GM12875 (cell line): Measurements from ENCODE around the gene ZNF428.
A peak's percentile ranks its signal among the peaks of the same experiment; 100 is the strongest.
"Not testable (repeated sequence)": the region's sequence is repeated elsewhere in the genome, so short reads cannot be mapped to it uniquely, and the experiment has no call there.

Source experiments
- H3K4me3 ChIP-seq: one replicate; pipeline ENCODE4 v1.5.1; 2011; ENCODE audit warnings: low read depth, low read length, control low read depth
- TF ChIP-seq, protein P1 (sequence below): IDR thresholded peaks from 2 replicates; pipeline ENCODE4 v1.5.1; 2011; ENCODE audit warnings: low read depth, mild to moderate bottlenecking, control low read depth, inconsistent platforms, low read length, moderate library complexity, borderline replicate concordance; ENCODE audit not compliant: insufficient read depth

The ZNF428 gene

DNA sequence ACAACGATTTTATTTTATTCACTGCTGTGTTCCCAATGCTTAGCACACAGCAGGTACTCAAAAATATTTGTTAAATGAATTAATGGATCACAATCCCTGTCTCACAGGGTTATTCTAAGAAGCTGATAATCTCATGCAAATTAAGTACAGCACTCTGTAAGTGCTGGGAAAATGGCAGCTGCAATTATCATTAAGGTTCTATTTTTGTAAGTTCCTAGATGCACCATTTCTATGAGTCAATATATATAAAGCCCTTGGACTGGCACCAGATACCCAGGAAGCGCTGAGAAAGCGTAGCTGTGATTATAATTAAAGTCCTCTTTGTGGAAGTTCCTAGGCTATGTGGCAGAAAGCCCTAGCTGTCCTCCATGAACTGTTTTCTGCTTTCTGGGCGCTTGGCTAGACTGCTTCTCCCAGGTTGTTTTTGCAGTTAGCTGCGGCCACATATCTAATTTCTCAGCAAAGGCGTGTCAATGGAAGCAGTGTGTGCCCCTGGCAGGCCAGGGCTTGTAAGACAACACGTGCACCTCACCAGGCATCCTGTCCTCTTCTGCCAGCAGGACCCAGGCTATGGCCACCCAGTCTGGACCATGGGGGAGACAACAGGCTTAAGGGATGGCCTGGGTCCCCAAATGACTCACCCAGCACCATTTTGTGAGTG, 12.7 kb downstream of the ZNF428 start:
- H3K4me3 ChIP-seq = no peak overlapping the region
- TF ChIP-seq, protein P1, sequence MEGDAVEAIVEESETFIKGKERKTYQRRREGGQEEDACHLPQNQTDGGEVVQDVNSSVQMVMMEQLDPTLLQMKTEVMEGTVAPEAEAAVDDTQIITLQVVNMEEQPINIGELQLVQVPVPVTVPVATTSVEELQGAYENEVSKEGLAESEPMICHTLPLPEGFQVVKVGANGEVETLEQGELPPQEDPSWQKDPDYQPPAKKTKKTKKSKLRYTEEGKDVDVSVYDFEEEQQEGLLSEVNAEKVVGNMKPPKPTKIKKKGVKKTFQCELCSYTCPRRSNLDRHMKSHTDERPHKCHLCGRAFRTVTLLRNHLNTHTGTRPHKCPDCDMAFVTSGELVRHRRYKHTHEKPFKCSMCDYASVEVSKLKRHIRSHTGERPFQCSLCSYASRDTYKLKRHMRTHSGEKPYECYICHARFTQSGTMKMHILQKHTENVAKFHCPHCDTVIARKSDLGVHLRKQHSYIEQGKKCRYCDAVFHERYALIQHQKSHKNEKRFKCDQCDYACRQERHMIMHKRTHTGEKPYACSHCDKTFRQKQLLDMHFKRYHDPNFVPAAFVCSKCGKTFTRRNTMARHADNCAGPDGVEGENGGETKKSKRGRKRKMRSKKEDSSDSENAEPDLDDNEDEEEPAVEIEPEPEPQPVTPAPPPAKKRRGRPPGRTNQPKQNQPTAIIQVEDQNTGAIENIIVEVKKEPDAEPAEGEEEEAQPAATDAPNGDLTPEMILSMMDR = no peak

DNA sequence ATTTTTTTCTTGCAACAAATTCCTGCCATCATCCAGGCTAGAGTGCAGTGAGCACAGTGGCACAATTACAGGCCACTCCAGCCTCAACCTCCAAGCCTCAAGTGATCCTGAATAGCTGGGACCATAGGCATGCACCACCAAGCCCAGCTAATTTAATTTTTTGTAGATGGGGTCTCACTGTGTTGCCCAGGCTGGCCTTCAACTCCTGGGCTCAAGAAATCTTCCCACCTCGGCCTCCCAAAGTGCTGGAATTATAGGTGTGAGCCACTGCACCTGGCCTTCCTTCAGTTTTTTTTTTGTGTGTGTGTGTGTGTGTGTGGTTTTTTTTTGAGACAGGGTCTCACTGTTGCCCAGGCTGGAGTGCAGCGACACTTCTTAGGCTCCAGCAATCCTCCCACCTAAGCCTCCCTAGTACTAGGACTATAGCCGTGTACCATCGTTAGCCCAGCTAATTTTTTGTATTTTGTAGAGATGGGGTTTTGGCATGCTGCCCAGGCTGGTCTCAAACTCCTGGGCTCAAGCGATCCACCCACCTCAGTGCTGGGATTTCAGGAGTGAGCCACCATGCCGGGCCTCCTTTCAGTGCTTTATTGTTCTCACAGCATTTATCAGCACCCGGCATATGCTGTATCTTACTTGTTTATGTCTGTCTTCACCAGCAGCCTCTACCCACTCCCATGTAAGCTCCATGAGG, 13.4 kb downstream of the ZNF428 start:
- no peak overlapping the region for H3K4me3 ChIP-seq
- TF ChIP-seq, protein P1 = no peak

DNA sequence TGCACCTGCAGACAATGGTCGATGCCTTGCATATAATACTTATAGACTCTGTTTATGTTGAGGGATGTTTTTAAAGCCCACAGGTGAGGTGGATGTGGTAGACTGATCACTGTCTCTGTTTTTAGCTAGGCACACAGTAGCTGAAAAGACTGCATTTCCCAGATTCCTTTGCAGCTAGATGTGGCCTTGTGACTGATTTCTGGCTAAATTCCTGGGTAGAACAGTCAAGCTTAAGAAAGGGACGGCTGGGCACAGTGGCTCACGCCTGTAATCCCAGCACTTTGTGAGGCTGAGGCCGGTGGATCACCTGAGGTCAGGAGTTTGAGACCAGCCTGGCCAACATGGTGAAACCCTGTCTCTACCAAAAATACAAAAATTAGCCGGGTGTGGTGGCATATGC, 19.1 kb downstream of the ZNF428 start:
- not testable (repeated sequence) for H3K4me3 ChIP-seq

DNA sequence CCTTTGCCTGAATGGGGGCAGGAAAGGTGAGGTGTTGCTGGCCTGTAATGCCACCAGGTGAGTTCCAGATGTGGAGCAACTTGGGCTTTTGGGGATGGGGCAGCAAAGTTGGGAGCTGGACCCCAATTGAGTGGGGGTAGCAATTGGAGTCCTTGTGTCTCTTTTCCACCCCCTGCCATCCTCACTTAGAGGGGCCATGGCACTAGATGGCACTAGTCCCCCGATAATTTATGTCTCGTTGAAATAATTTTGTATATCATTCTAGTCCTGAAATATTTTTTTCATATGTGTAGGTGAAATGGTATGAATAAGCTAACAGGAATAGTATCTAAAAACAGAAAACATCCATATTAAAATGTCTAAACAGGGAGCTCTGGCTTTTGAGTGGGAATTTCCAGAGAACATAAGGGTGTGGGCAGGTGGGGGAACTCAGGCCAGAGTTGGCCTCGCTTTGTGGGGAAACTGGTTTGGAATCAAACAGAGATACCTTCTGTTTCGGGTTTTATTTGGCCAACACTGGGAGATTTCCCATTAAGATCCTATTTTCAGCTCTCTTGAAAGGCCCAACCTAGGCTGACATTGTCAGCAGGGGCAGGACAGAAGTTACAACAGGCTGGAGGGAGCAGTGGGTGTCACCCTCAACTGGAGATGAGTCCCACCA, 19.7 kb downstream of the ZNF428 start:
- TF ChIP-seq, protein P1 = no peak
- no peak overlapping the region for H3K4me3 ChIP-seq

DNA sequence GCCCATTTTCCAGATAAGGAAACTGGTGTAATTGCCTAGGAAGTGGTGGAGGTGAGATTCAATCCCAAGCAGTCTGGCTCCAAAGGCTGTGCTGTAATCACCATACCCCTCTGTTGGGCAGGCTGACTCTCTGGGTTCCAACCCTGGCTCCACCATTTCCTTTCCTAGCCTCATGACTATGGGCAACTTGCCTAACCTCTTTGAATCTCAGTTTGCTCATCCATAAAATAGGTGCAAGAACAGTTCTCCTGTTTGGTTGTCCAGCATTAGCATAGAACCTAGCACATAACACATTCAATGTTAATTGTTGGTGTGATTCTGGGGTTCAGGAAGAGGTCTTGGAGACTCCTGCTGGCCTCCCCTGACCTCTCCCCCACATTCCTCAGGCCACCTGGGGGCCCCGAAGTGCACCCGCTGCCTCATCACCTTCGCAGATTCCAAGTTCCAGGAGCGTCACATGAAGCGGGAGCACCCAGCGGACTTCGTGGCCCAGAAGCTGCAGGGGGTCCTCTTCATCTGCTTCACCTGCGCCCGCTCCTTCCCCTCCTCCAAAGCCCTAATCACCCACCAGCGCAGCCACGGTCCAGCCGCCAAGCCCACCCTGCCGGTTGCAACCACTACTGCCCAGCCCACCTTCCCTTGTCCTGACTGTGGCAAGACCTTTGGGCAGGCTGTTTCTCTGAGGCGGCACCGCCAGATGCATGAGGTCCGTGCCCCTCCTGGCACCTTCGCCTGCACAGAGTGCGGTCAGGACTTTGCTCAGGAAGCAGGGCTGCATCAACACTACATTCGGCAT, 20.8 kb downstream of the ZNF428 start:
- TF ChIP-seq, protein P1 = no peak
- H3K4me3 ChIP-seq = no peak overlapping the region

DNA sequence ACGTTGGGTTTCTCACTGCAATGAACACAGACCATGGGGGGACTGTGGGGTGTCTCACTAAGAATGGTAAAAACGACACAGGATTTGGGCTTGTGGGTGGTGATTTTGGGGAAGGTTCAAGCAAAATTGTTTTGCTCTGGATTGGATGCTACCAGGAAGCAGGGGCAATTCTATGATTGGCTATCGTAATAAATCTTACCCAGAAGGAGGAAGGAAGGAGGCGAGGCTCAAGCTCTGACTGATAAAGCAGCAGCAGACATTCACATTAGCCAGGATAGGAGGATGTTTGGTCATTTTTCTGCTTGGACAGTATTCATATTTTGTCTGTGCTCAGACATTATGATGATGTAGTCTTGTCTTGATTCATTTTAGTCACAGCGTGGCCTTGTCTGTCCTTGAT, 21.6 kb downstream of the ZNF428 start:
- no peak overlapping the region for H3K4me3 ChIP-seq
- TF ChIP-seq, protein P1 = no peak

DNA sequence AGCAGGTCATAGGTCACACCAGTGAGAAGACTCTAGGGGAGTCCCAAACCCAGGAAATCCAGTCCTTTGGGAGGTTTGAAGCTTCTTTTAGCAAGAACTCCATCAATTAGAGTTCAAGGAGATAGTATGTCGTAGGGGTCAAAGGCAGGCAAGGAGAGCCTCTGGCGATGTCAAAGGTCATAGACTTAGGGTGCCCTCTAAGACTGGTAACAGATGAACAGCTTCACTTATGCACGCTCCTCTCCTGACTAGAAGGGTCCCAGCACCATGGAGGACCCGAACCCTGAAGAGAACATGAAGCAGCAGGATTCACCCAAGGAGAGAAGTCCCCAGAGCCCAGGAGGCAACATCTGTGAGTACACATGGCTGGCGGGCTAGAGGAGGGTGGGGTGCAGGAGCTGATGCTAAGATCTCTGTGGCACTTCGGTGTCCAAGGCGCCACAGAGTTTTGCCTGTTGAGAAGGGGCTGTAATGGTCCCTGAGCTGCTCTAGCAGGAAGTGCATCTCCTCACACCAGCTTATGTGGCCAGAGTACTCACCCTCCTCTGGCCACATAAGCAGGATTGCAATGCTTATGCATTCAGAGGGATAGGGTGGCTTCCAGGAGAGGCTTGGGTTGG, 22.5 kb downstream of the ZNF428 start:
- peak overlapping the region; percentile 67 for H3K4me3 ChIP-seq
- TF ChIP-seq, protein P1 = no peak
